ENCODE measurements around the gene INPP5J. TPM values are rescaled to one million over a fixed set of nuclear protein-coding genes. Genes with fewer than 3 reads are reported as not detected.

INPP5J gene
- total and polyA plus RNA-seq, 2 donors (not counting 1 experiment from before 2014, with no cell fraction given), result 0.17 to 0.33 TPM

DNA sequence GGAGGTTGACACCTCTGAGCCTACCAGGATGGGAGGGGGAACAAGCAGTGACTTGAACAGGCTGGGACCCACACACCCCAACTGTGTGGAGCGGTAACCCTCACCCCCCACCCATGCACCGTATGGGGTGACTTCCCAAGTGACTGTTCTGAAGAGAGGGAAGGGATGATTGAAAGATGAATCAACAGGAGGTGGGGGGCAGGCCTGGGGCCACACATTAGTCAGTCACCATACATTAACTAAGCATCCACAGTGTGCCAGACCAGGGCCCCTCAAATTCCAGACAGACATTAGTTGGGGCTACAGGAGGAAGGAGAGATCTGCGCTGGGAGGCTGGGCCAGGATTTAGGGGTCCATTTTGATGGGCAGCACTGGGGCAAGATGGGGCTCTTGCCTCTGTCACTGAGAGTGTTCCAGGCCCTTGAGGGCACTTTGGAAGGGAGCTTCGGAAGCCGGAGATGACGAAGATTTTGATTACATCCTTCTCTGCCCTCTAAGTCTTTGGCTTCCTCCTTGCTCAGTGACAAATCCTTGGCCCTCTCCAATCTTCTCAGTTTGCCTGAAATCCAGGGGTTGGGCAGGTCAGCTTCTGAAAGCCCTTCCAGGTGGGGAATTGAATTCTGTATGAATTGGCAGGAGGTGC, 40.7 kb upstream of the INPP5J start:
- Histone ChIP-seq H3K27me3 (ENCODE audit: control insufficient read depth, insufficient read depth, low read length) (no peaks in the 10 kb centered on the region), H3K9me3 (ENCODE audit: control insufficient read depth, insufficient read depth, low read depth, low read length) (no peaks in the 10 kb centered on the region), H4K20me1 (ENCODE audit: control insufficient read depth, extremely low read depth, insufficient read depth, low read length) (no peaks in the 10 kb centered on the region), H3K36me3 (ENCODE audit: control insufficient read depth, insufficient read depth, low read length) (peaks cover 16% of the 10 kb centered on the region), H2AFZ (ENCODE audit: low read length) (no peak overlapping the region), H3K79me2 (ENCODE audit: control insufficient read depth, insufficient read depth, low read length) (peaks cover 57% of the 10 kb centered on the region), H3K9ac (ENCODE audit: insufficient read depth, low read length) (peak overlapping the region; percentile 84), H3K4me3 (replicated peaks in 1 of 4; ENCODE audit: control extremely low read depth in 1 of 4, insufficient read depth in 1 of 4, low read depth in 3 of 4, low read length in 4 of 4) (peak overlapping the region; percentile 67 to 98 (median 90)), H3K4me1 (ENCODE audit: control insufficient read depth, extremely low read depth, insufficient read depth, low read length) (peaks cover 24% of the 10 kb centered on the region), H3K27ac (ENCODE audit: insufficient read depth, low read length) (peak overlapping the region; percentile 88), H3K4me2 (ENCODE audit: extremely low read depth, insufficient read depth, low read length) (peak overlapping the region; percentile 78)
- DNase-seq (ENCODE audit: low read depth in 2 of 2), result peak in 1 of 2 donors; percentile 46
- TF ChIP-seq EZH2 (IDR thresholded peaks at IDR 0.05; ENCODE audit: low read length, missing control alignments), result no peak
- TF ChIP-seq, protein P1, sequence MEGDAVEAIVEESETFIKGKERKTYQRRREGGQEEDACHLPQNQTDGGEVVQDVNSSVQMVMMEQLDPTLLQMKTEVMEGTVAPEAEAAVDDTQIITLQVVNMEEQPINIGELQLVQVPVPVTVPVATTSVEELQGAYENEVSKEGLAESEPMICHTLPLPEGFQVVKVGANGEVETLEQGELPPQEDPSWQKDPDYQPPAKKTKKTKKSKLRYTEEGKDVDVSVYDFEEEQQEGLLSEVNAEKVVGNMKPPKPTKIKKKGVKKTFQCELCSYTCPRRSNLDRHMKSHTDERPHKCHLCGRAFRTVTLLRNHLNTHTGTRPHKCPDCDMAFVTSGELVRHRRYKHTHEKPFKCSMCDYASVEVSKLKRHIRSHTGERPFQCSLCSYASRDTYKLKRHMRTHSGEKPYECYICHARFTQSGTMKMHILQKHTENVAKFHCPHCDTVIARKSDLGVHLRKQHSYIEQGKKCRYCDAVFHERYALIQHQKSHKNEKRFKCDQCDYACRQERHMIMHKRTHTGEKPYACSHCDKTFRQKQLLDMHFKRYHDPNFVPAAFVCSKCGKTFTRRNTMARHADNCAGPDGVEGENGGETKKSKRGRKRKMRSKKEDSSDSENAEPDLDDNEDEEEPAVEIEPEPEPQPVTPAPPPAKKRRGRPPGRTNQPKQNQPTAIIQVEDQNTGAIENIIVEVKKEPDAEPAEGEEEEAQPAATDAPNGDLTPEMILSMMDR (conservative IDR thresholded peaks at IDR 0.05 in 1 of 2, IDR thresholded peaks at IDR 0.05 in 1 of 2; ENCODE audit: low read depth in 1 of 2, low read length in 2 of 2), result no peak

DNA sequence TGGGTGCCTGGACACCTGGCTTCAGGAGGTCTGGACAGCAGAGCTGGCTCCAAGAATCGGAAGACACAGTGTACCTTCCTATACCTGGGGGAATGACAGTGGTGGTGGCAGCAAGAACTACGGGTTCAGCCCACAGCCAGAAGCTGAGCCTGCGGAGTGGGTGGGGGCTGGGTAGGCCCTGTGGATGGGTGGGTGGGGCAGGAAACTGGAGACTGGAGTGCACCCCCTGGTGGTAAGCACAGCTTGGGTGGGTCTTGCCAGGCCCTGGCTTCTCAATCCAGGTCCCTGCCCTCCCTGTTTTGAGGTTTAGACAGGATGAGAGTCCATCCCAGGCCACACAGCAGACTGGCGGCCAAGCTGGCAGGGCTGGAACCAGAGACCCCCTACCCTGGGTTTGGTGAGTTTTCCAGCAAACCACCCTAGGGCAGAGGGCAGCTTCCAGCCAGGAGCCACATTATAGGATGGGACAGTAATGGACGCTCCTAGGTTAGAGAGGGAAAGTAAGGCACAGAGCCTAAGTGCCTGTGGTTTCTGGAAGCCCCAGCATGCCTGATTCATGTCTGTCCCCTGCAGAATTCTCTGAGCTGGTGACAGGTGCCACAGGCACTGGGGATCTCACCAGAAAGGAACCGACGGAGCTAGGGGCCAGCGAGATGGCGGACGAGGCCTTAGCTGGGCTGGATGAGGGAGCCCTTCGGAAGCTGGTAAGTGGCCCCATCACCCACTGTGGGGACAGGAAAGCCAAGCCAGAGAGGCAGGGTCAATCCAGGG, 40.0 kb upstream of the INPP5J start:
- peaks cover 64% of the 10 kb centered on the region for H3K79me2 ChIP-seq (ENCODE audit: control insufficient read depth, insufficient read depth, low read length)
- H3K36me3 ChIP-seq (ENCODE audit: control insufficient read depth, insufficient read depth, low read length), result peaks cover 20% of the 10 kb centered on the region
- DNase-seq (ENCODE audit: low read depth in 2 of 2), result peak; percentile 48 to 79

DNA sequence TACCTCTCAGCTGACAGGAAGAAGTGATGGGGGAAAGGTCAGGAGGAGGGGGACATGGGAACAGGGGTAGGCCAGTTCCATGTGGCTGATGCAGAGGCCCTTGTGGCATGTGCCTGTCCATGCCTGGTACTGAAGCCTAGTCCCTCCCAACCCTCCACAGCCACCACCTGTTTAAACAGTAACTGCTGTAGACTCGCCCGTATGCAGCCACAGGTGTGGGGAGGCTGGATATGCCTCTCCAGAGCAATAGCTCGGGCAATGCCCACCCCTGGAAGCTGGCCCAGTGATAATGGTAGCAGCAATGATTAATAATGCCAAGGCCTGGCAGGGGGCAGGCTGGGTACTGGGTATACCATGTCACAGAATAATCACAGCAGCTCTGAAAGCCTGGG, 39.4 kb upstream of the INPP5J start:
- Histone ChIP-seq H3K9ac (ENCODE audit: insufficient read depth, low read length) (no peak overlapping the region), H4K20me1 (ENCODE audit: control insufficient read depth, extremely low read depth, insufficient read depth, low read length) (no peaks in the 10 kb centered on the region), H2AFZ (ENCODE audit: low read length) (no peak overlapping the region), H3K4me3 (replicated peaks in 1 of 4; ENCODE audit: control extremely low read depth in 1 of 4, insufficient read depth in 1 of 4, low read depth in 3 of 4, low read length in 4 of 4) (peak overlapping the region; percentile 54 to 98 (median 78)), H3K27ac (ENCODE audit: insufficient read depth, low read length) (peak overlapping the region; percentile 88), H3K27me3 (ENCODE audit: control insufficient read depth, insufficient read depth, low read length) (no peaks in the 10 kb centered on the region), H3K4me2 (ENCODE audit: extremely low read depth, insufficient read depth, low read length) (peak overlapping the region; percentile 78), H3K9me3 (ENCODE audit: control insufficient read depth, insufficient read depth, low read depth, low read length) (no peaks in the 10 kb centered on the region), H3K36me3 (ENCODE audit: control insufficient read depth, insufficient read depth, low read length) (peaks cover 26% of the 10 kb centered on the region), H3K4me1 (ENCODE audit: control insufficient read depth, extremely low read depth, insufficient read depth, low read length) (peaks cover 23% of the 10 kb centered on the region), H3K79me2 (ENCODE audit: control insufficient read depth, insufficient read depth, low read length) (peaks cover 69% of the 10 kb centered on the region)
- DNase-seq (ENCODE audit: low read depth in 2 of 2), result no peak
- TF ChIP-seq, protein P1 (conservative IDR thresholded peaks at IDR 0.05 in 1 of 2, IDR thresholded peaks at IDR 0.05 in 1 of 2; ENCODE audit: low read depth in 1 of 2, low read length in 2 of 2), result no peak
- no peak for TF ChIP-seq EZH2 (IDR thresholded peaks at IDR 0.05; ENCODE audit: low read length, missing control alignments)

More for the DNA sequence above, 40.0 kb upstream of the INPP5J start:
- H3K27me3 ChIP-seq (ENCODE audit: control insufficient read depth, insufficient read depth, low read length), result no peaks in the 10 kb centered on the region
- no peak overlapping the region for H2AFZ ChIP-seq (ENCODE audit: low read length)
- H3K27ac ChIP-seq (ENCODE audit: insufficient read depth, low read length), result peak overlapping the region; percentile 88
- H3K4me2 ChIP-seq (ENCODE audit: extremely low read depth, insufficient read depth, low read length), result peak overlapping the region; percentile 78
- TF ChIP-seq EZH2 (IDR thresholded peaks at IDR 0.05; ENCODE audit: low read length, missing control alignments), result no peak
- TF ChIP-seq, protein P1 (conservative IDR thresholded peaks at IDR 0.05 in 1 of 2, IDR thresholded peaks at IDR 0.05 in 1 of 2; ENCODE audit: low read depth in 1 of 2, low read length in 2 of 2), result peak; percentile 71 to 73
- H3K9me3 ChIP-seq (ENCODE audit: control insufficient read depth, insufficient read depth, low read depth, low read length), result no peaks in the 10 kb centered on the region
- H3K9ac ChIP-seq (ENCODE audit: insufficient read depth, low read length), result peak overlapping the region; percentile 84
- peaks cover 24% of the 10 kb centered on the region for H3K4me1 ChIP-seq (ENCODE audit: control insufficient read depth, extremely low read depth, insufficient read depth, low read length)
- H3K4me3 ChIP-seq (replicated peaks in 1 of 4; ENCODE audit: control extremely low read depth in 1 of 4, insufficient read depth in 1 of 4, low read depth in 3 of 4, low read length in 4 of 4), result peak overlapping the region; percentile 67 to 98 (median 90)
- H4K20me1 ChIP-seq (ENCODE audit: control insufficient read depth, extremely low read depth, insufficient read depth, low read length), result no peaks in the 10 kb centered on the region

Measured in fibroblast of lung (primary cell).